Tibial nerve (tissue), 4 donors: ENCODE measurements around the gene GRIFIN. TPM values are rescaled to one million over a fixed set of nuclear protein-coding genes. Genes with fewer than 3 reads are reported as not detected.

Experiments
- DNase-seq, 2 donors: peaks; one replicate each; pipeline ENCODE4 v3.0.0-alpha.2; 2019; ENCODE audit warnings: low spot score in 2 of 2
- H3K27ac ChIP-seq, 4 donors: fragments of 200-600 bp; sonication (generic) in 3 of 4; one replicate each; pipeline ENCODE4 v1.5.1; 2017 to 2019; ENCODE audit warnings: mild to moderate bottlenecking in 1 of 4
- H3K27me3 ChIP-seq, 2 donors: fragments of 200-600 bp; sonication (generic) in 1 of 2; one replicate each; pipeline versions ENCODE4 v1.5.1 to v1.6.0; 2017 to 2019
- H3K36me3 ChIP-seq, 3 donors: fragments of 200-600 bp; sonication (generic); one replicate each; pipeline ENCODE4 v1.5.1; 2018 to 2019
- H3K4me1 ChIP-seq, 4 donors: fragments of 200-600 bp; sonication (generic) in 3 of 4; one replicate each; pipeline ENCODE4 v1.5.1; 2017 to 2019
- H3K4me3 ChIP-seq, 4 donors: fragments of 200-600 bp; sonication (generic) in 3 of 4; one replicate each; pipeline ENCODE4 v1.5.1; 2017 to 2019; ENCODE audit warnings: mild to moderate bottlenecking in 1 of 4, moderate library complexity in 1 of 4
- H3K9me3 ChIP-seq, 4 donors: fragments of 200-600 bp; sonication (generic) in 3 of 4; one replicate each; pipeline ENCODE4 v1.5.1; 2017 to 2019
- EP300 ChIP-seq, 2 donors: sonication (generic); formaldehyde crosslinking; IDR thresholded peaks; one replicate each; pipeline ENCODE4 v1.6.1; 2017; ENCODE audit warnings: antibody characterized with exemption in 2 of 2, mild to moderate bottlenecking in 1 of 2
- POLR2A ChIP-seq, 2 donors: fragments of 450-650 bp; IDR thresholded peaks; one replicate each; pipeline ENCODE4 v1.6.1; 2017; ENCODE audit warnings: antibody characterized with exemption in 2 of 2, mild to moderate bottlenecking in 2 of 2, moderate library complexity in 2 of 2
- WGBS, 2 donors: methylation state at CpG; one replicate each; pipeline ENCODE4 v1.1.5; 2018; 5-methylcytosine and 5-hydroxymethylcytosine counted together
- total RNA-seq, 4 donors: library from RNA; depleted of rRNA; stranded (reverse); fragments of >200 nt; gene quantifications; one replicate each; pipeline ENCODE4 v1.1.0, GENCODE V29; 2016
- TF ChIP-seq, protein P1 (sequence below), 5 experiments: fragments of 200-600 bp in 3 of 5; fragments of 450-650 bp in 2 of 5; sonication (generic) in 3 of 5; IDR thresholded peaks; one replicate each; pipeline ENCODE4 v1.5.1; 2016 to 2019; ENCODE audit warnings: antibody characterized with exemption in 5 of 5, mild to moderate bottlenecking in 3 of 5, moderate library complexity in 2 of 5

GRIFIN gene
- total RNA-seq, 4 donors from 2014 or later: not detected

DNA sequence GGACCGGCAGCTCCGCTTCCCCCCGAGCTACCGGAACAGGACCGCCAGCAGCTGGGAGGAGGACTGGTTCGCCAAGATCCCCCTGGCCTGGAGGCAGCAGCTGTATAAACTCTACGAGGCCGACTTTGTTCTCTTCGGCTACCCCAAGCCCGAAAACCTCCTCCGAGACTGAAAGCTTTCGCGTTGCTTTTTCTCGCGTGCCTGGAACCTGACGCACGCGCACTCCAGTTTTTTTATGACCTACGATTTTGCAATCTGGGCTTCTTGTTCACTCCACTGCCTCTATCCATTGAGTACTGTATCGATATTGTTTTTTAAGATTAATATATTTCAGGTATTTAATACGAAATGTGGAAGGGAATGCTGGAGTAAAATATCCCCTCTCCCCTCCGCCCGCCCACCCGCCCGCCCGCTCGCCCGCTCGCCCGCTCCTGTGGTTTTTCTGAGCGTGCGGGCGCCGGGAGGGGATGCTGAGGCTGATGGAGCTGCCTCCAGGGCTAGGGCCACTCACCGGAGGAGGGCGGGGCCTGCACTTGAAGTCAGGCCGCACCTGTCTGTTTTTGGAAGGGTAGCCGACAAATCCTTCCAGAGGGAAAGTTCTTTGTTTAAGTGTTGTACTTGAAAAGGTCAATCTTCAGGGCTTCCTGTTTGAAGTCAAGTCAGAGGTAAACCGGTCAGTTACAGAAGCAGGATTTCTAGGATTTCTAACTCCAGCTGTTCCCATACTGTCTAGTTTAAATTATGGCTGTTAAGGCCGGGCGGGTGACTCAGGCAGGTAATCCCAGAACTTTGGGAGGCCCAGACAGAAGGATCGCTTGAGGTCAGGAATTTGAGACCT, 42.3 kb downstream of the GRIFIN start:
- H3K27ac ChIP-seq: no peak overlapping the region
- no peaks in the 10 kb centered on the region for H3K27me3 ChIP-seq

DNA sequence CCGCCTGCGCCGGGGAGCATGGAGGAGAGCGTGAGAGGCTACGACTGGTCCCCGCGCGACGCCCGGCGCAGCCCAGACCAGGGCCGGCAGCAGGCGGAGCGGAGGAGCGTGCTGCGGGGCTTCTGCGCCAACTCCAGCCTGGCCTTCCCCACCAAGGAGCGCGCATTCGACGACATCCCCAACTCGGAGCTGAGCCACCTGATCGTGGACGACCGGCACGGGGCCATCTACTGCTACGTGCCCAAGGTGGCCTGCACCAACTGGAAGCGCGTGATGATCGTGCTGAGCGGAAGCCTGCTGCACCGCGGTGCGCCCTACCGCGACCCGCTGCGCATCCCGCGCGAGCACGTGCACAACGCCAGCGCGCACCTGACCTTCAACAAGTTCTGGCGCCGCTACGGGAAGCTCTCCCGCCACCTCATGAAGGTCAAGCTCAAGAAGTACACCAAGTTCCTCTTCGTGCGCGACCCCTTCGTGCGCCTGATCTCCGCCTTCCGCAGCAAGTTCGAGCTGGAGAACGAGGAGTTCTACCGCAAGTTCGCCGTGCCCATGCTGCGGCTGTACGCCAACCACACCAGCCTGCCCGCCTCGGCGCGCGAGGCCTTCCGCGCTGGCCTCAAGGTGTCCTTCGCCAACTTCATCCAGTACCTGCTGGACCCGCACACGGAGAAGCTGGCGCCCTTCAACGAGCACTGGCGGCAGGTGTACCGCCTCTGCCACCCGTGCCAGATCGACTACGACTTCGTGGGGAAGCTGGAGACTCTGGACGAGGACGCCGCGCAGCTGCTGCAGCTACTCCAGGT, 43.1 kb downstream of the GRIFIN start:
- WGBS, 2 donors: 98% methylated on average over 80 to 84 of the region's 85 CpGs
- DNase-seq: no peak
- Histone ChIP-seq H3K27ac (no peak overlapping the region), H3K4me3 (no peak overlapping the region), H3K9me3 (peaks cover 0 to 14% (median 0%) of the 10 kb centered on the region in 4 donors), H3K4me1 (peaks cover 0 to 18% (median 3%) of the 10 kb centered on the region in 4 donors), H3K27me3 (no peaks in the 10 kb centered on the region), H3K36me3 (peaks cover 0 to 68% (median 8%) of the 10 kb centered on the region in 3 donors)
- TF ChIP-seq, protein P1, sequence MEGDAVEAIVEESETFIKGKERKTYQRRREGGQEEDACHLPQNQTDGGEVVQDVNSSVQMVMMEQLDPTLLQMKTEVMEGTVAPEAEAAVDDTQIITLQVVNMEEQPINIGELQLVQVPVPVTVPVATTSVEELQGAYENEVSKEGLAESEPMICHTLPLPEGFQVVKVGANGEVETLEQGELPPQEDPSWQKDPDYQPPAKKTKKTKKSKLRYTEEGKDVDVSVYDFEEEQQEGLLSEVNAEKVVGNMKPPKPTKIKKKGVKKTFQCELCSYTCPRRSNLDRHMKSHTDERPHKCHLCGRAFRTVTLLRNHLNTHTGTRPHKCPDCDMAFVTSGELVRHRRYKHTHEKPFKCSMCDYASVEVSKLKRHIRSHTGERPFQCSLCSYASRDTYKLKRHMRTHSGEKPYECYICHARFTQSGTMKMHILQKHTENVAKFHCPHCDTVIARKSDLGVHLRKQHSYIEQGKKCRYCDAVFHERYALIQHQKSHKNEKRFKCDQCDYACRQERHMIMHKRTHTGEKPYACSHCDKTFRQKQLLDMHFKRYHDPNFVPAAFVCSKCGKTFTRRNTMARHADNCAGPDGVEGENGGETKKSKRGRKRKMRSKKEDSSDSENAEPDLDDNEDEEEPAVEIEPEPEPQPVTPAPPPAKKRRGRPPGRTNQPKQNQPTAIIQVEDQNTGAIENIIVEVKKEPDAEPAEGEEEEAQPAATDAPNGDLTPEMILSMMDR (IDR thresholded peaks at IDR 0.05): no peak
- TF ChIP-seq EP300 (IDR thresholded peaks at IDR 0.05) (no peak), POLR2A (IDR thresholded peaks at IDR 0.05) (no peak)

More for the DNA sequence above, 42.3 kb downstream of the GRIFIN start:
- DNase-seq: no peak
- peaks cover 0 to 26% (median 4%) of the 10 kb centered on the region in 4 donors for H3K4me1 ChIP-seq
- peaks cover 0 to 14% (median 0%) of the 10 kb centered on the region in 4 donors for H3K9me3 ChIP-seq
- 92% methylated on average over 41 to 42 of the region's 42 CpGs for WGBS, 2 donors
- H3K4me3 ChIP-seq: no peak overlapping the region
- TF ChIP-seq, protein P1 (IDR thresholded peaks at IDR 0.05): no peak
- no peak for TF ChIP-seq EP300 (IDR thresholded peaks at IDR 0.05)
- no peak for TF ChIP-seq POLR2A (IDR thresholded peaks at IDR 0.05)
- peaks cover 0 to 75% (median 8%) of the 10 kb centered on the region in 3 donors for H3K36me3 ChIP-seq

DNA sequence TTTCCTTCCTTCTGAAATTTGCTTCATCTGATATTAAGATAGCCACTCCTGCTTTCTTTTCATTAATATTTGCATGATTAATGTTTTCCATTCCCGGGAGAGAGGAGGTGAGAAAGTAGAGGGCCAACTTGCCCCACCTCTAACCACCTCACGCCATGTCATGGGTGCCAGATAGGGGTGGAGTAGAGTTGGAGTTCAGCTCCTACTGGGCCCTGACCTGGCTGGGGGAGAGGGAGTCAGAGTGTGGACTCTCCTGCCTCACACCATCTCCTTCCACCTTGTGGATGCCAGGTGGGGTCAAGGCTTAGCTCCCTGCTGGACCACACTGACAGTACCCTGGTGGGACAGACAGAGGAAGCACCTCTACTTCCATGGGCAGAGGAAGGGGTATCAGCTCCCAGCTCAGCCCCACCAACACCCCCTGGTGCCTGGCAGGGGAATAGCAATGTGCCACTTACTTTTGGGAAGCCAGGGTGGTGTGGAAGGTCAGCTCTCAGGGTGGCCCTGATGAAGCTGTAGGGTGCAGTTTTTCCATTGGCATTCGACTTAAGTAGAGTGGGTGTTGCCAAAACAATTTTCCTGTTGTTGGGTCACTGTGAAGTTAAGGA, 44.8 kb downstream of the GRIFIN start:
- 81 to 96% methylated on average over 3 of the region's 3 CpGs for WGBS, 2 donors
- Histone ChIP-seq H3K4me3 (no peak overlapping the region), H3K27me3 (no peaks in the 10 kb centered on the region), H3K9me3 (peaks cover 0 to 14% (median 0%) of the 10 kb centered on the region in 4 donors), H3K27ac (no peak overlapping the region), H3K36me3 (peaks cover 0 to 53% (median 8%) of the 10 kb centered on the region in 3 donors), H3K4me1 (peaks cover 0 to under 1% (median 0%) of the 10 kb centered on the region in 4 donors)
- TF ChIP-seq, protein P1 (IDR thresholded peaks at IDR 0.05): peak in 1 of 5 experiments; percentile 19
- TF ChIP-seq POLR2A (IDR thresholded peaks at IDR 0.05): no peak
- no peak for DNase-seq

DNA sequence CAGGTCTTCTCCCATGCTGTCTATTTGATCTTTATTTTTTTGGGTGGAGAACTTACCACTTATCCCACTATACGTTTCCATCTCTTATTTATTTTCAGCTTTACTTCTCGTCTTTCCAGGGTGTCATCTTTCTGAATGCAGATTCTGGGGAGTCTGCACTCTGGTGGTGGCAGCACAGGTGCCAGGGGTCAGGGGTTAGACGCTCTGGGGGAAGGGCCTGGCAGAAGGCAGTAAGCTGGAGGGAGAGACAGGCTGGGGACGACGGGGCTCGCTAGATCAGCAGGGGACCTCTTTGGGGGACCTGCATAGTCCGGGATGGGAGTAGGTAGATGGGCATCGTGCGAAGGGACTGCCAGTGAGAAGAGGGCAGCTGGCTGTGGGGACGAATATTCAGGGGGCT, 50.4 kb downstream of the GRIFIN start:
- Histone ChIP-seq H3K36me3 (peaks cover 0 to 14% (median 0%) of the 10 kb centered on the region in 3 donors), H3K9me3 (peaks cover 0 to 6% (median 0%) of the 10 kb centered on the region in 4 donors), H3K4me3 (no peak overlapping the region), H3K27ac (no peak overlapping the region), H3K27me3 (no peaks in the 10 kb centered on the region), H3K4me1 (no peaks in the 10 kb centered on the region)
- TF ChIP-seq EP300 (IDR thresholded peaks at IDR 0.05): no peak
- no peak for TF ChIP-seq POLR2A (IDR thresholded peaks at IDR 0.05)
- TF ChIP-seq, protein P1 (IDR thresholded peaks at IDR 0.05): no peak
- DNase-seq: no peak
- 76 to 89% methylated on average over 10 of the region's 10 CpGs for WGBS, 2 donors

Other genes starting within 250 kb of the GRIFIN start
- 100 to 1,000 TPM in 1 of 4 donors, 10 to 100 TPM in 3; 60.3 to 149 (median 73.7) TPM for gene MAD1L1, start 243.5 kb downstream of the GRIFIN start, total RNA-seq
- 10 to 100 TPM; 13.4 to 24.7 (median 15.8) TPM for gene MRM2, start 234.2 kb downstream of the GRIFIN start, total RNA-seq
- gene NUDT1, start 234.2 kb downstream of the GRIFIN start, total RNA-seq: 10 to 100 TPM; 12.9 to 37.6 (median 26.6) TPM
- 10 to 100 TPM in 3 of 4 donors, 1 to 10 TPM in 1; 8.6 to 39.6 (median 18.9) TPM for gene SNX8, start 162.0 kb downstream of the GRIFIN start, total RNA-seq
- 100 to 1,000 TPM; 124 to 232 (median 147) TPM for gene EIF3B, start 121.6 kb downstream of the GRIFIN start, total RNA-seq
- gene CHST12, start 72.8 kb downstream of the GRIFIN start, total RNA-seq: 10 to 100 TPM; 21.0 to 29.9 (median 29.3) TPM
- 10 to 100 TPM in 3 of 4 donors, 1 to 10 TPM in 1; 8.8 to 21.6 (median 11.3) TPM for gene LFNG, start 43.4 kb upstream of the GRIFIN start, total RNA-seq
- 10 to 100 TPM; 38.0 to 72.9 (median 52.0) TPM for gene BRAT1, start 79.1 kb upstream of the GRIFIN start, total RNA-seq
- gene IQCE, start 82.6 kb upstream of the GRIFIN start, total RNA-seq: 10 to 100 TPM; 16.8 to 46.9 (median 26.9) TPM
- 10 to 100 TPM in 3 of 4 donors, 1 to 10 TPM in 1; 7.2 to 43.2 (median 15.7) TPM for gene TTYH3, start 155.6 kb upstream of the GRIFIN start, total RNA-seq
- 1 to 10 TPM in 2 of 4 donors, under 1 TPM in 2; 0.39 to 1.7 (median 1.2) TPM for gene AMZ1, start 211.8 kb upstream of the GRIFIN start, total RNA-seq